Left renal pelvis (tissue), 4 donors: ENCODE measurements around the gene AGRN. TPM values are rescaled to one million over a fixed set of nuclear protein-coding genes. Genes with fewer than 3 reads are reported as not detected.

Experiments used
- DNase-seq, 4 donors: peaks; one replicate each; pipeline ENCODE4 v3.0.0-alpha.2; 2013; ENCODE audit warnings: low read depth in 4 of 4, low spot score in 3 of 4
- polyA plus RNA-seq, 4 donors: library from polyadenylated mRNA; unstranded; fragments of 120-200 nt; gene quantifications; one replicate each; pipeline ENCODE4 v1.2.1, GENCODE V29; 2013; ENCODE audit not compliant: insufficient read length in 4 of 4

AGRN gene
- polyA plus RNA-seq, 4 donors = 60.6 to 306 (median 204) TPM

DNA sequence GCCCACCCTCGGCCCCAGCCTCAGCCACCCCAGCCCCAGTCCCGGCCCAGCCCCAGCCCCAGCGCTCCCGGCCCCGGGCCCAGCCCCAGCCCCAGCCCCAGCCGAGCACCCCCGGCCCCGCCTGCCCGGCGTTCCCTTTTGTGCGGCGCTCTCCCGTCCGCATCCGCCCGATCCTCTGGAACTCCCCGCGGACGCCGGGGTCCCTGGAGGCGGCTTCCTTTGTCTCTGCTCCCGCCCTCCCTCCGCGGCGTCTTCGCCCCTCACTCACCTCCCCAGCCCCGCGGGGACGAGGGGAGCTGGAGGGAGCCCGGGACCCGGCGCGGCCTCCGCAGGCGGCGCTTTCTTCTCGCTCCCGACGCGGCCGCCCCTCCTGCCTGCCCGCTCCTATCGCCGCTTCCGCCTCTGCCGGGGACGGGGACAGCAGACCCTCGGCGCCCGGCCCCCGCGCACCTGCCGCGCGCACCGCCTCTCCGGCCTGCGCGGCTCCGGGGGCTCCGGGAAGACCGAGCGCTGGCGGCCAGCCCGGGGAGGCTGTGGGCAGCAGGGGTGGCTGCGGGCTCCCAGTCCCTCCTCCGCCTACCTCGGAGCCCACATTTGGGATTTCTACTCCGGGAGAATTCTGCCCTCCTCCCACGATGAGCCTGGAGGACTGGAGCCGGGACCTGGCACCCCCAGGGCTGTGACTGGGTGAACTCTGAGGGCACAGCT, 14.0 kb downstream of the AGRN start:
- no peak for DNase-seq

DNA sequence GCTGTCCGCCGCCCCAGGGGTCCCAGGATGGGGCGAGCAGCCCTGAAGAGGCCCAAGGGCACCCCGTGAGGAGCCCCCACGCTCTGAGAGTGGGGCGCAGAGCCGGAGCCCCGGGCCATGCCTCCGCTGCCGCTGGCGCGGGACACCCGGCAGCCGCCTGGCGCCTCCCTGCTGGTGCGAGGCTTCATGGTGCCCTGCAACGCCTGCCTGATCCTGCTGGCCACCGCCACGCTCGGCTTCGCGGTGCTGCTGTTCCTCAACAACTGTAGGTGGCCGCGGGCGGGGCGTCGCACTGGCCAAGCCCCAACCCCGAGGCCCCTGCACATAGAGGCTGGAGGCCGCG, 14.5 kb downstream of the AGRN start:
- DNase-seq = no peak

DNA sequence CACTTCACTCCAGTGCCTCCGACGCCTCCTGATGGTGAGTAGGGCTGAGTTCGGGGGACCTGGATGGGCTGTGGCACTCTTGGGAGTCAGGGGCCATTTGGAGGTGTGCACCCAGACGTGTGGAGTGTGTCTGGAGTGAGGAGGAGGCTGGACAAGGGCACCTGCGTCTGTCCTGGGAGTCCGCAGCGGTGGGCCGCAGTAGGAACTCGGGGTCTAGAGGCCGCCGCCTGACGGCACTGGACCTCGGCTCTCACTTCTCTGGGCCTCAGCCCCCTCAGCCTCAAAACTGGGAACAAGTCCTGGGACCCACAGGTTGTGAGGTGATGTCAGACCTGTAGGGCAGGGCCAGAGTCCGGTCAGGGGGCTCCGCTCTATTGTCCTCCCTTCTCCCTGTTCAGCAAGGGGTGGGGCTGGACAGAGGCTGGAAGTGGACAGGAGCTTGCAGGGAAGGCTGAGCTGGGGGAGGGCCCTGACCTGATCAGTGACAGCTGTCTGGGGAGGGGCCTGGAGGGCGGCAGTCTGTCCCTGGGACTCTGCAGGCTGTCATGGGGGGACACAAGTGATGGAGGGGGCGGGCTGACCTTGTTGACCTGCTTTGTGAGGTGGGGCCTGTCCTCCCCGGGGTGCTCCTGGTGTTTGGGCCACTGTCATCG, 15.5 kb downstream of the AGRN start:
- DNase-seq = no peak

DNA sequence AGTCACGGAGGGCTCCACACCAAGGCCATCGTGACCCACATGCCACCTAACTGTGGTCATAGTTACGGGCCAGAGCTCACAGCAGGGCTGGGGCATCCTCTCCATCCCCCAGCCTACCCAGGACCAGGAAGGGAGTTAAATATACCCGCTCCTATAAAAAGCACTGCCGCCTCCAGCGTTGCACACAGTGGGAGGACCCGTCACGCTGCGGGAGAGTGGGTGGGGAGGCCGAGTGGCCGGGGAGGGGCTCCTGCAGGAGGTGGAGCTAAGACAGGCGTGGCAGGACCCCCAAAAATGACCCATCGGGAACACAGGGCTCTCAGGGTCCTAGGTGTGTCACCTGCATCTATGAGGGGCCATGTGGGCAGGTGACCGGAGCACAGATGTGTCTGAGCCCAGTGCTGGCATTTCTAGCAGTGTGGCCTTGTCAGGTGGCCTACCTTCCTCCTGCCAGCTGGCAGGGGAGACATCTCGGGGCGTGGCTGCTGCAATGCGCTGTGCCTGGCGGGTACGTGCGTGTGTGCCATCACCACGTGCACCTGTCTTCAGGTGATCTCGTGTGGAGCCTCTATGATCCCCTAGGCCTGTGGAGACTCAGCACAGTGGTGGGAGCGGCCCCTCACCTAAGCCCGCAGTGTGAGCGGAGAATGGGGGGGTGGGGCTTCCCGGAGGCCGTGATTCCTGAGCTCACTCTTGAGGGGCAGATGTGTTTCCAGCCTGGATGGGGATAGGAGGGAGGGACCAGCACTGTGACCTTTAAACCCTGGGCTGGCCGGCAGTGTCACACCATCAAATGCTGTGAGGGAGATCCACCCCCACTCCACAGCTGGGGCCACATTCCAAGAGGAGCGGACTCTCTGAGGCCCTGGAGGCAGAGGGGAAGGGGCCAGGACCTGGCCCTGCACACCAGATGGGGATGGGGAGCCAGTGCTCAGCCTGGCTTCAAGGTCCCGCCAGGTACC, 17.7 kb downstream of the AGRN start:
- DNase-seq = no peak

DNA sequence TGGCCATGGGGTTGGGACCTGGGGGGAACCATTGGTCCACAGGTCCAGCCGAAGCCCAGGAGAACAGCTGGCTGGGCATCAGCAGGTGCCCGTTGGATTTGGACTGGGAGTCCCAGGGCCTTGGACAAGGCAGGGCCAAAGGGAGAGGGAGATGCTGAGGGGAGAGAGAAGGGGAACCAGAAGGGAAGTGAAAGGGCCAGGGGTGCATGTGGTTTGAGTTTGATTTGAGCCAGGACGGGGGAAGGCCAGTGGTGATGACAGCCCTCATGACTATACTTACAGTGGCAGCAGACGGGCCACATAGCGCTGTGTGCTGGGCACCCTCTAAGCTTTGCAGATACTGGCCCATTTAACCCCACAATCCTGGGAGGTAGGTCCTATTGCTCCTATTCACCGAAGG, 18.8 kb downstream of the AGRN start:
- no peak for DNase-seq

DNA sequence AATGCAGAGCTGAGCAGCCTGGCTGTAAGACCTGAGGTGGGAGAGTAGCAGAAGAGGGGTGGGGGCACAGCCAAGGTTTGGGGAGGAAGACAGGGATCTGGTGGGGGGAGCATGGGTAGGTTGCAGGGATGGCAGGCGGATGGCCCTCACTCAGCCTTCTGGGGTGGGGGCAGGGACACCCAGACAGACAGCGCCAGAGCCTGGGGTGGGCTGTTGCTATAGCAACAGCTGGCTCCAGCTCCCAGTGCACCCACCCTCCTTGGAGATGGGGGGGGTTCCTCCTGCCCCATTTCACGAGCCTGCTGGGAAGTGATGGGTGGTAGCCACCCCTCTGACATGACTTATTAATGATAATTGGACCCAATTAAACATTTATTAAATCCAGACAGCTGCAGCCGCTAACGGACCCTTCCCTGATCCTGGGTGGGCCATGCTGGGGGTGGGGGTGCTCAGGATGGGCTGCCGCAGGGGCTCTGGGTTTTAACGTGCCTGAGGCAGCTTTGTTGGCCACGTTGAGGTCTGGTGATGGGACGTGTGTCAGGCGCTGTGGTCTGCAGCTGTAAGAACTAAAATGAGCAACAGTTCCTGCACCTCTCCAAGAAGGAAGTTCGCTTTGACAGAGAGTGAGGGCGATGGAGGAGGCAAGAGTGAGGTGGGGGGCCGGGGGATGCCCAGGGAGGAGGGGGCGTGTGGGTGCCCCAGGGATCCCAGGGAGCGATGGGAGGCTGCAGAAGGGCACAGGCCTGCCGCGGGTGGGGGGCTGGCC, 19.4 kb downstream of the AGRN start:
- no peak for DNase-seq

DNA sequence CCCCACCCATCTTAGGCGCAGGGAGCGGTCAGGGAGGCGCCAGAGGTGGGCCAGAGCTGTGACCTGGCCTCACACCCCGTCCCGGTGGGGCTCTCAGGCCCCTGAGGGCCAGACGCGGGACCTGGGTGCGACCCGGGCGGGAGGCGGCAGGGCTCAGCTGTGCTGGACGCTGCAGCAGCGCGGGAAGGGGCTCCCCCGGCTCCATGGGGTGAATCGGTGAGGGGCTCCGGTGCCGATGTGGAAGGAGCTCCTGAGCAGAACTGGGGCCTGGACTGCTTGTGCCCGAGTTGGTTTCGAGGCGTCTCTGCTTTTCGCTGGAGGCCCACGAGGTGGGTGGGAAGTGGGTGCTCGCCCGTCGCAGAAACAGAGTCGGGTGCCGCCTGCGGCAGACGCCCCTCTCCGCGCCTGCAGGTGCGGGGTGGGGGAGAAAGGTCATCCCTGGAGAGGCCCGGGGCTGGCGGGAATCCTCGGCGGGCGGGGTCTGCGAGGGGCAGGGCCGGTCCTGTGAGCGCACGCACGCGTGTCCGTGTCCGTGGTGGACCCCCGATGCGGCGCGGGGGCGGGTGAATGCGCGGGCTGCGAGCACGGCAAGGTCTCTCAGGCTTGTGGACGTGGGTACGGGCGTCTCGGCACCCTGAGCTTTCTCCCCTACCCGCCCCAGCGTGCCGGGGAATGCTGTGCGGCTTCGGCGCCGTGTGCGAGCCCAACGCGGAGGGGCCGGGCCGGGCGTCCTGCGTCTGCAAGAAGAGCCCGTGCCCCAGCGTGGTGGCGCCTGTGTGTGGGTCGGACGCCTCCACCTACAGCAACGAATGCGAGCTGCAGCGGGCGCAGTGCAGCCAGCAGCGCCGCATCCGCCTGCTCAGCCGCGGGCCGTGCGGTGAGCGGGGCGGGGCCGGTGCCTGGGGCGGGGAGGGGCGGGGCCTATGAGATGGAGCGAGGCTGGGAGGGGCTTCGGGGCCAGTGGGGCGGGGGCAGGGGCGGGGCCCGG, 20.4 kb downstream of the AGRN start:
- no peak for DNase-seq

DNA sequence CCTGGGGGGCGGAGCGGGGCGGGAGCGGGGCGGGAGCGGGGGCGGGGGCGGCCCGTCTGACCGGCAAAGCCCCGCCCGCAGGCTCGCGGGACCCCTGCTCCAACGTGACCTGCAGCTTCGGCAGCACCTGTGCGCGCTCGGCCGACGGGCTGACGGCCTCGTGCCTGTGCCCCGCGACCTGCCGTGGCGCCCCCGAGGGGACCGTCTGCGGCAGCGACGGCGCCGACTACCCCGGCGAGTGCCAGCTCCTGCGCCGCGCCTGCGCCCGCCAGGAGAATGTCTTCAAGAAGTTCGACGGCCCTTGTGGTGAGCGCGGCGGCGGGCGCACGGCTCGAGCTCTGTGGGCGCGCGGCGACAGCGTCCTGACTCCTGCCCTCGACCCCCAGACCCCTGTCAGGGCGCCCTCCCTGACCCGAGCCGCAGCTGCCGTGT, 21.2 kb downstream of the AGRN start:
- no peak for DNase-seq

DNA sequence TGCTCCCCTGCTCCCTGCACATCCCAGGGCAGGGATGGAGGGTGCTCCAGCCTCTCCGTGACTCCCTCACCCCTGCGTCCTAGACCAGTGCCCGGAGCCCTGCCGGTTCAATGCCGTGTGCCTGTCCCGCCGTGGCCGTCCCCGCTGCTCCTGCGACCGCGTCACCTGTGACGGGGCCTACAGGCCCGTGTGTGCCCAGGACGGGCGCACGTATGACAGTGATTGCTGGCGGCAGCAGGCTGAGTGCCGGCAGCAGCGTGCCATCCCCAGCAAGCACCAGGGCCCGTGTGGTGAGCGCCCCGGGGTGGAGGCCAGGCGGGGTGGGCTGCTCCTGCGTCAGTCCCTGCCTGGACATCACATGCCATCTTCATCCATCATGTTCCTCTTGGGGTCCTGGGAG, 22.0 kb downstream of the AGRN start:
- no peak for DNase-seq

DNA sequence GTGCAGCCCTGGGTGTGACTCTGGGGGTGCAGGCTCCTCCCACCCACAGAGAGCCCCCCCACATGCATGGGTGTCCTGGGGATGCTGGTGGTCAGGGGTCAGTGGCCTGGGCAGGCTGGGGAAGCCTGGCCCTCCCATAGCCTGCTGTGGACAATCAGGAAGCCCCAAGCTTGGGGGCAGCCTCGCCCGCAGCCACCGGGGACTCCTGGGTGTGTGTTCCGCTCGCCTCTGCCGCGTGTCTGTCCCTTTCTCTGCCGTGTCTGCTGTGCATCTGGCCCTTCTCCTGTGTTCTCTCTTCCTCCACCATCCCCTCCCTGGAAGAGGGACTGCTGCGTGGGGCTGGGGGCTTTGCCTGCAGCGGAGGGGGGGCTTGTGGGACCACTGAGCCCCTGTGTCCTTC, 22.9 kb downstream of the AGRN start:
- DNase-seq = no peak

DNA sequence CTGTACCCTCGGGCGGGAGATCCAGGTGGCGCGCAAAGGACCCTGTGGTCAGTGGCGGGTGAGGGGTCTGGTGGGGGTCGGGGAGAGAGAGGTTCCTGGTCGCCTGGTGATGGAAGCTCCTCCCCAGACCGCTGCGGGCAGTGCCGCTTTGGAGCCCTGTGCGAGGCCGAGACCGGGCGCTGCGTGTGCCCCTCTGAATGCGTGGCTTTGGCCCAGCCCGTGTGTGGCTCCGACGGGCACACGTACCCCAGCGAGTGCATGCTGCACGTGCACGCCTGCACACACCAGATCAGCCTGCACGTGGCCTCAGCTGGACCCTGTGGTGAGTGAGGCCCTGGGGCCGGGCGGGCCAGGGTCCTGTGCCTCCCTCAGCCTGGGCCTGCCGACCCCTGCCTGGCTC, 23.5 kb downstream of the AGRN start:
- DNase-seq = no peak

DNA sequence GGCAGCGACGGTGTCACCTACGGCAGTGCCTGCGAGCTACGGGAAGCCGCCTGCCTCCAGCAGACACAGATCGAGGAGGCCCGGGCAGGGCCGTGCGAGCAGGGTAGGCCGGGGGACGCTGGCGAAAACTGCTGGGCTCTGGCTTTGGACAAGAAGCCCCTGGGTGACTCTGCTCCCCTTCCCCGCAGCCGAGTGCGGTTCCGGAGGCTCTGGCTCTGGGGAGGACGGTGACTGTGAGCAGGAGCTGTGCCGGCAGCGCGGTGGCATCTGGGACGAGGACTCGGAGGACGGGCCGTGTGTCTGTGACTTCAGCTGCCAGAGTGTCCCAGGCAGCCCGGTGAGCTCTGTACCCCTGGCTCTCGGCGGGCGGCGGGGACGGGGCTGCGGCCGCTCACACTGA, 24.0 kb downstream of the AGRN start:
- no peak for DNase-seq

DNA sequence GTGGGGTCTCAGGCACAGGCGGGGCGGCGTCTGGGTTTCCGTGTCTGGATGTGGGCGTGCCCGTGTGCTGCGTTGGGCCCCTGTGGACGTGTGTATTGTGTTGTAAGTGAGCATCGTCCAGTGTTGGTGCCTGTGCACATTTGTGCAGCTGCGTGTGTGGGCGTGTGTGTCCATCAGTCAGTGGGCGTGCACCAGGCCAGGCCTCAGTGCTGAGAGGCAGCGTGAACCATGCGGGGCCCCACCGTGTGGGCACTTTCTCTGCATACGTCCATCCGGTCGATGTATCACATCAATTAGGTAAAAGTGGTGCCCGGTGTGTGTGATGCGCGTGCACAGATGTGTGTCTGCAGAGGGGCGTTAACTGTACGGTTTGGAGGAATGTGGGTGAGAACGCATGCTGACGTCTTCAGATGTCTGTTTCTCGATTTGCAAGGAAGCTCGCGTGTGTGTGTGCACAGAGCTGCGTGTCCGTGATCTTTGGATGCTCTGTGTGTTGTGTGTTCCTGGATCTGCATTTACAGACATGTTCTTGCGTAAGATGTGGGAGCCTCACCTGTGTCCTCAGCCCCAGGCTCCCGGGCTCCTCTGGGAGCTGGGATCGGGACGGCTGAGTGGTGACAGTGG, 24.6 kb downstream of the AGRN start:
- no peak for DNase-seq

DNA sequence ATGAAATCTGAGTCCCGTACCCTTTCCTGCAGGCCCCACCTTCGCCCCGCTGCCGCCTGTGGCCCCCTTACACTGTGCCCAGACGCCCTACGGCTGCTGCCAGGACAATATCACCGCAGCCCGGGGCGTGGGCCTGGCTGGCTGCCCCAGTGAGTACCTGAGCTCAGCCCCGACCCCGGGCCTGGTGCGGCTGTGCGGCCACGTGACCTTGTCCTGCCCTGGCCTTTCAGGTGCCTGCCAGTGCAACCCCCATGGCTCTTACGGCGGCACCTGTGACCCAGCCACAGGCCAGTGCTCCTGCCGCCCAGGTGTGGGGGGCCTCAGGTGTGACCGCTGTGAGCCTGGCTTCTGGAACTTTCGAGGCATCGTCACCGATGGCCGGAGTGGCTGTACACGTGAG, 25.2 kb downstream of the AGRN start:
- no peak for DNase-seq

DNA sequence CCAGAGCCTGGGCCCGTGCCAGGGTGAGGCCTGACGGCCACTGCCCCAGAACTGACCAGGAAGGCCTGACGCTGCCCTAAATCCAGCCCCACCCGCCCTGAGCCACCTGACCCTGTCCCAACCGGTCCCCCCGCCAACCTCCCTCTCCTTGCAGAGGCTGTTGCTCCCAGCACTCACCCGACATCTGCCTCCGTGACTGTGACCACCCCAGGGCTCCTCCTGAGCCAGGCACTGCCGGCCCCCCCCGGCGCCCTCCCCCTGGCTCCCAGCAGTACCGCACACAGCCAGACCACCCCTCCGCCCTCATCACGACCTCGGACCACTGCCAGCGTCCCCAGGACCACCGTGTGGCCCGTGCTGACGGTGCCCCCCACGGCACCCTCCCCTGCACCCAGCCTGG, 26.3 kb downstream of the AGRN start:
- DNase-seq = no peak

DNA sequence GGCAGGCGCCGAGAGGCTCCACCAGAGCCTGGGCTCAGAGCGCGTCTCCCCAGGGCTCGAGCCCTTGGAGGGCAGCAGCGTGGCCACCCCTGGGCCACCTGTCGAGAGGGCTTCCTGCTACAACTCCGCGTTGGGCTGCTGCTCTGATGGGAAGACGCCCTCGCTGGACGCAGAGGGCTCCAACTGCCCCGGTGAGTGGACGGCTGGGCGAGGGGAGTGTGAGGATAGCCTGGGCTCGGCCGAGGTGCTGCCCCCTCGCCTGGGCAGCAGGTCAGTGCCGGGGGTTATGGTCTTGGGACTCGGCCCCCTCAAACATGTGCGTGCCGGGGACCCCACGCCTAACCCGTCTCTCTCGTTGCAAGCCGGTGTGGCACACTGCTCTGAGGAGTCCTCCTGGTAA, 26.8 kb downstream of the AGRN start:
- no peak for DNase-seq

DNA sequence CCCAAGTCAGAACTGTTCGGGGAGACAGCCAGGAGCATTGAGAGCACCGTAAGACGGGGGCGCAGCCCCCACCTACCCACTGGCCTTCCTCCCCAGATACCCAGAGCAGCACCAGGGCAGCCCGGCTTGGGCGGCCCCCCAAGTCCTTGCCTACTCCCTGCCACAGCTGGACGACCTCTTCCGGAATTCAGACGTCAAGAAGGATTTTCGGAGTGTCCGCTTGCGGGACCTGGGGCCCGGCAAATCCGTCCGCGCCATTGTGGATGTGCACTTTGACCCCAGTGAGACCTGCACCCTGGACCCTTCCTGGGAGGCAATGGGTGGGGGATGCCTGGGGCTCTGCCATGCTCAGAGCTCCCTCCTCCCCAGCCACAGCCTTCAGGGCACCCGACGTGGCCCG, 27.5 kb downstream of the AGRN start:
- DNase-seq = no peak

DNA sequence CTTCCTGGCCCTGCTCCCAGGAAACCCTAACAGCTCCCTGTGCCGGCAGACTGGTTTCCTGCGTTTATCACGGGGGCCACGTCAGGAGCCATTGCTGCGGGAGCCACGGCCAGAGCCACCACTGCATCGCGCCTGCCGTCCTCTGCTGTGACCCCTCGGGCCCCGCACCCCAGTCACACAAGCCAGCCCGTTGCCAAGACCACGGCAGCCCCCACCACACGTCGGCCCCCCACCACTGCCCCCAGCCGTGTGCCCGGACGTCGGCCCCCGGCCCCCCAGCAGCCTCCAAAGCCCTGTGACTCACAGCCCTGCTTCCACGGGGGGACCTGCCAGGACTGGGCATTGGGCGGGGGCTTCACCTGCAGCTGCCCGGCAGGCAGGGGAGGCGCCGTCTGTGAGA, 28.0 kb downstream of the AGRN start:
- DNase-seq = no peak

DNA sequence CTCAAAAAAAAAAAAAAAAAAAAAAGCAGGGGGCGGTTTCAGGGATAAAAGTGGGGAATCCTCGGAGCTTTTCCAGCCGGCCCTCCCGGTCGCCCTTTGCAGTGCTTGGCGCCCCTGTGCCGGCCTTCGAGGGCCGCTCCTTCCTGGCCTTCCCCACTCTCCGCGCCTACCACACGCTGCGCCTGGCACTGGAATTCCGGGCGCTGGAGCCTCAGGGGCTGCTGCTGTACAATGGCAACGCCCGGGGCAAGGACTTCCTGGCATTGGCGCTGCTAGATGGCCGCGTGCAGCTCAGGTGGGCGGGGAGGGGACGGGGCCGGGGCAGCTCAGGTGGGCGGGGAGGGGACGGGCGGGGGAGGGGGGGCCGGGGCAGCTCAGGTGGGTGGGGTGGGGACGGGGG, 28.8 kb downstream of the AGRN start:
- no peak for DNase-seq
